Ishikawa (cell line): ENCODE data around the gene MYCBP2.

Source experiments
- CEBPB ChIP-seq: IDR thresholded peaks from 2 replicates; pipeline ENCODE4 v1.6.1; 2012
- CREB1 ChIP-seq: IDR thresholded peaks from 2 replicates; pipeline ENCODE4 v1.6.1; 2012; ENCODE audit warnings: low read depth
- EGR1 ChIP-seq: IDR thresholded peaks from 2 replicates; pipeline ENCODE4 v1.6.1; 2012
- EP300 ChIP-seq: IDR thresholded peaks from 2 replicates; pipeline ENCODE4 v1.6.1; 2012; ENCODE audit warnings: borderline replicate concordance
- FOXM1 ChIP-seq: IDR thresholded peaks from 2 replicates; pipeline ENCODE4 v1.6.1; 2012; ENCODE audit warnings: low read depth, borderline replicate concordance
- NFIC ChIP-seq: IDR thresholded peaks from 2 replicates; pipeline ENCODE4 v1.6.1; 2012
- RAD21 ChIP-seq: IDR thresholded peaks from 2 replicates; pipeline ENCODE4 v1.6.1; 2012; ENCODE audit warnings: low read depth
- TAF1 ChIP-seq: IDR thresholded peaks from 2 replicates; pipeline ENCODE4 v1.6.1; 2012; ENCODE audit warnings: low read depth, mild to moderate bottlenecking
- TCF12 ChIP-seq: IDR thresholded peaks from 2 replicates; pipeline ENCODE4 v1.6.1; 2012; ENCODE audit warnings: low read depth
- TEAD4 ChIP-seq: IDR thresholded peaks from 2 replicates; pipeline ENCODE4 v1.6.1; 2012
- YY1 ChIP-seq: IDR thresholded peaks from 2 replicates; pipeline ENCODE4 v1.6.1; 2012; ENCODE audit warnings: low read depth
- ZBTB7A ChIP-seq: IDR thresholded peaks from 2 replicates; pipeline ENCODE4 v1.6.1; 2012; ENCODE audit warnings: low read depth
- TF ChIP-seq, protein P1 (sequence below): IDR thresholded peaks from 2 replicates; pipeline ENCODE4 v1.6.1; 2012; ENCODE audit warnings: low read depth, mild to moderate bottlenecking
- TF ChIP-seq, protein P2 (sequence below): IDR thresholded peaks from 2 replicates; pipeline ENCODE4 v1.6.1; 2012
- TF ChIP-seq, protein P3 (sequence below): IDR thresholded peaks from 2 replicates; pipeline ENCODE4 v1.6.1; 2012

Gene MYCBP2

DNA sequence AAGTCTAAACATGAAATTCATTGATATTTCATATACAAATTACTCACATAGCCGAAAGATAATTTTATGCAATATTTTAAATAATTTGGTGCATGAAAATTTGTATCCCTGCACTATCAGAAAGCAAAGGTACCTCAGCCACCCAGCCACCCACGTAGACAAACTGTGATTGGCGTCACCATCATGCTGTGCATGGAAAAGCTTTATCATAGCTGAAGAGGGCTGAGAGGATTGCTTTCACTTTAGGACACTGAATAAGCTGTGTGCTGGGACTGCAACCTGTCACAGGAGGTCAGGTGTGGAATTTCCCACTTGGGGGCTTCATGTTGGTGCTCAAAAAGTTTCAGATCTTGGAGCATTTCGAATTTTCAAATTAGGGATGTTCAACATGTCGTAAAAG is 96.3 kb downstream of the MYCBP2 start:
- TF ChIP-seq TCF12 (no peak), YY1 (no peak), EP300 (no peak), CEBPB (no peak), TAF1 (no peak), FOXM1 (no peak), TEAD4 (no peak), RAD21 (no peak), EGR1 (no peak), CREB1 (no peak), NFIC (no peak), ZBTB7A (no peak)
- TF ChIP-seq, protein P1, sequence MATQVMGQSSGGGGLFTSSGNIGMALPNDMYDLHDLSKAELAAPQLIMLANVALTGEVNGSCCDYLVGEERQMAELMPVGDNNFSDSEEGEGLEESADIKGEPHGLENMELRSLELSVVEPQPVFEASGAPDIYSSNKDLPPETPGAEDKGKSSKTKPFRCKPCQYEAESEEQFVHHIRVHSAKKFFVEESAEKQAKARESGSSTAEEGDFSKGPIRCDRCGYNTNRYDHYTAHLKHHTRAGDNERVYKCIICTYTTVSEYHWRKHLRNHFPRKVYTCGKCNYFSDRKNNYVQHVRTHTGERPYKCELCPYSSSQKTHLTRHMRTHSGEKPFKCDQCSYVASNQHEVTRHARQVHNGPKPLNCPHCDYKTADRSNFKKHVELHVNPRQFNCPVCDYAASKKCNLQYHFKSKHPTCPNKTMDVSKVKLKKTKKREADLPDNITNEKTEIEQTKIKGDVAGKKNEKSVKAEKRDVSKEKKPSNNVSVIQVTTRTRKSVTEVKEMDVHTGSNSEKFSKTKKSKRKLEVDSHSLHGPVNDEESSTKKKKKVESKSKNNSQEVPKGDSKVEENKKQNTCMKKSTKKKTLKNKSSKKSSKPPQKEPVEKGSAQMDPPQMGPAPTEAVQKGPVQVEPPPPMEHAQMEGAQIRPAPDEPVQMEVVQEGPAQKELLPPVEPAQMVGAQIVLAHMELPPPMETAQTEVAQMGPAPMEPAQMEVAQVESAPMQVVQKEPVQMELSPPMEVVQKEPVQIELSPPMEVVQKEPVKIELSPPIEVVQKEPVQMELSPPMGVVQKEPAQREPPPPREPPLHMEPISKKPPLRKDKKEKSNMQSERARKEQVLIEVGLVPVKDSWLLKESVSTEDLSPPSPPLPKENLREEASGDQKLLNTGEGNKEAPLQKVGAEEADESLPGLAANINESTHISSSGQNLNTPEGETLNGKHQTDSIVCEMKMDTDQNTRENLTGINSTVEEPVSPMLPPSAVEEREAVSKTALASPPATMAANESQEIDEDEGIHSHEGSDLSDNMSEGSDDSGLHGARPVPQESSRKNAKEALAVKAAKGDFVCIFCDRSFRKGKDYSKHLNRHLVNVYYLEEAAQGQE = no peak
- TF ChIP-seq, protein P2, sequence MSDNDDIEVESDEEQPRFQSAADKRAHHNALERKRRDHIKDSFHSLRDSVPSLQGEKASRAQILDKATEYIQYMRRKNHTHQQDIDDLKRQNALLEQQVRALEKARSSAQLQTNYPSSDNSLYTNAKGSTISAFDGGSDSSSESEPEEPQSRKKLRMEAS = no peak
- TF ChIP-seq, protein P3, sequence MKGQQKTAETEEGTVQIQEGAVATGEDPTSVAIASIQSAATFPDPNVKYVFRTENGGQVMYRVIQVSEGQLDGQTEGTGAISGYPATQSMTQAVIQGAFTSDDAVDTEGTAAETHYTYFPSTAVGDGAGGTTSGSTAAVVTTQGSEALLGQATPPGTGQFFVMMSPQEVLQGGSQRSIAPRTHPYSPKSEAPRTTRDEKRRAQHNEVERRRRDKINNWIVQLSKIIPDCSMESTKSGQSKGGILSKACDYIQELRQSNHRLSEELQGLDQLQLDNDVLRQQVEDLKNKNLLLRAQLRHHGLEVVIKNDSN = no peak

DNA sequence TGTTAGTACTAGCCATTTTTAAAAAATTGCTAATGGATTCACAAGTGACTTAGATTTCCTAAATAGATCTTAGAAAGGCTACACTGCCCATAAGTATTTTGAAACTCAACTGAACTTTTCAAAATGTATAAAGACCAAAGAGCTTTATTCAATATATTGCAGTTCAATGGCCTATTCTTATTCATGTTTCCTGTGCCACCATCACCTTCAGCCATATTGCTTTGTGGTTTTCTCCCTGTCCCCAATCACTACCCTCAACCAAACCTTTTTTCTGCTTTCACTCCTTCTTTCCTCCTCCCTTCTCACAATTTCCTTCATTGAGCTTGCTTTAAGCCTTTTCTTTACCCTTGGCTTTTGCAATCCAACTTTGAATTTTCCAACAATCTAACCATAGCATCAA is 100.9 kb downstream of the MYCBP2 start:
- no peak for TF ChIP-seq NFIC
- TF ChIP-seq RAD21 = no peak
- TF ChIP-seq EP300 = no peak
- TF ChIP-seq, protein P3 = no peak

DNA sequence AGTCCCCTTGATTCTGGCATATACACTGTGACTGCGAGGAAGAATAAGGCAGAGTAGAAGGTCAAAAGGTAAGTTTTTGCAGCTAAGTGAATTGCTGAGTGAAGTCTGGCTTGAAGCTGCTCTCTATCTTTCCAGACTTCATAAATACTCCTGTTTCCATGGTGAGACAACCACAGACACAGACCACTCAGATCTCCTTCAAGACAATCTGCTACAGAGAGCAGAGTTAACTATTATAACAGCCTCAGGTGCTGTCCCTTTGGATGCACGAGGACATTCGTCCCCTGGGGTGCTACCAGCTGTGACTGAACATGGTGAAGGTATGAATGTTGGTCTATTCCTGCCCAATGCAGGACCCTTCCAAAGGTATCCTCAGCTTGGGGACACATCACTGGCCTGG is 104.0 kb downstream of the MYCBP2 start:
- TF ChIP-seq TAF1 (no peak), ZBTB7A (no peak), TEAD4 (no peak), NFIC (no peak), TCF12 (no peak), RAD21 (no peak), YY1 (no peak)
- TF ChIP-seq, protein P1 = no peak

DNA sequence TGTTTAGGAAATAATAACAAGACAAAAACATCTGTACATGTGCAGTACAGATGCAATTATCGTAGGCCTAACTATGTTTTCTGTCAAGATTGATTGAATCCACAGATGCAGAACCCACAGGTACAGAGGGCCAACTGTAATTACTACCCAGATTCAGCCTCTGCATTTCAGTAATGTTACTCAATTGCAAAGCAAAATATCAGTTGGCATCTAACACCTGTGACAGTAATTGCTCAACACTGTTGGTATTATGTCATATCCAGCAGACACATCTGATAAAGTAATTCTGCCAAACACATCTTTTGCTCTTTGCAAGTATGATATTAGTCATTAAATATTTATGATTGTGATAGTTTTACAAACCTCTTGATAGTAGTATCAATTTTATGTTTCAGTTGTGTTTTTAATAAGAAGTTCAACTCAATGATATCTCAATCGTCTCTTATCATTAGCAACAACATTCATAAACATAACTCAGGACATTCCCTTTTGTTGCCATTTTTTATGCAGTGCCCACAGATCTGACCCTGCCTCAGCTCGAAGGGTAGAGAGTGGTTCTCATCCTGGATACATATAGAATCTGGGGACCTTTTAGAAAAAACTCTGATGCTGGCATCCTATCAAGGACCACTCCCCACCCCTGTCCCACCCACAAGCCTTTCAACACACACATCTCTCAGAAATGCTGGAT is 104.7 kb downstream of the MYCBP2 start:
- no peak for TF ChIP-seq CEBPB
- no peak for TF ChIP-seq EGR1
- TF ChIP-seq TAF1 = no peak
- no peak for TF ChIP-seq RAD21
- TF ChIP-seq, protein P1 = no peak
- TF ChIP-seq TCF12 = no peak
- TF ChIP-seq TEAD4 = no peak
- no peak for TF ChIP-seq YY1
- TF ChIP-seq, protein P3 = no peak
- TF ChIP-seq CREB1 = no peak
- TF ChIP-seq NFIC = no peak
- TF ChIP-seq ZBTB7A = no peak
- TF ChIP-seq, protein P2 = no peak
- no peak for TF ChIP-seq FOXM1
- no peak for TF ChIP-seq EP300
